A204.1 (cell line): ENCODE results near the gene PTPRO.
"Not testable (repeated sequence)": the region's sequence is repeated elsewhere in the genome, so short reads cannot be mapped to it uniquely, and the experiment has no call there.

ENCODE experiments used
- FAIRE-seq: peaks from 2 replicates; lab custom pipeline; 2012; peaks lifted over from hg19 to GRCh38; lab: Jason Lieb, UNC

The PTPRO gene

DNA sequence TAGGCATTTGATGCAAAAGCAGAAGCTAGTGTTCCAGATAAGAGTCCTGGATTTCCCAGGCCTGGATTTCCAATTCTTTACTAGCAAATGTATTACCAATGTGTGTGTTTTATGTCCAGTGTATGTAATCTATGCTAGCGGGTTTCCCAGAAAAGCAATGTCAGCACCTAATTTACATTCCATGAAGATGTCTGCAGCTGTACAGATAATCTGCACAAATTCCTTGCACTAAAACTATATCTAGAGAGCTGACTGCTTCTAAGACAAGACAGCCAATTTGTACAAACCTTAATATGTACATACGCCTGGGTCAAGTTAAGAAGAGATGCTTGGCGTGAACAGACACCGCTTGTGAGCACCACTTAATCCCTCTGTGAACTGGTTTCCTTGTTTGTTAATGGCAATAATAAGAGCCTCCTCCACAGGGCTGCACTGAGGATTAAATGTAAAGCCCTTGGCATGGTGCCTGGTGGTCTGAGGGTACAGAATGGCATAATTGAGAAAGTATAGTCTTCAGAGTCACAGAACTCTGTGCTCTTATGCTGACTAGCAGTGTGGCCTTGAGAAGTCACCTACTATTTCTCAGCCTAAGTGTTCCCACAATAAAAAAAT is 281.3 kb downstream of the PTPRO start:
- no peak for FAIRE-seq

- no peak for FAIRE-seq
Observed at GRCh38 chr12:15605881-15606590, 283.7 kb downstream of the PTPRO start.

- FAIRE-seq: no peak
Observed at GRCh38 chr12:15608406-15608805, 286.1 kb downstream of the PTPRO start.

DNA sequence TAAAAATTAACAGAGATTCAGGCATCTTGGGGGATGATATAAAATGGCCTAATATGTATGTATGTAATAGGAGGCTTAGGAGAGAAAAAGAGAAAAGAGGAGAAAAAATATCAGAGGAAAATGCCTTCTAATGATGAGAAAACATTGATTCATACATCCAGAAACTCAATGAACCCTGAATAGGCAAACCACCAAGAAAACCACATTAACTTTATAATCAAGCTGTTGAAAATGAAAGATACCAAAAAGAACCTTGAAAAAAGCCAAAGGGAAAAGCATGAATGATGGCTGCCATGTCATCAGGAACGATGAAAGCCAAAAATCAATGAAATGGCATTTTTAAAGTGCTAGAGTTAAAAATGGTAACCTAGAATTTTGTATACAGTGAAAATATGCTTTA is 286.6 kb downstream of the PTPRO start:
- no peak for FAIRE-seq

DNA sequence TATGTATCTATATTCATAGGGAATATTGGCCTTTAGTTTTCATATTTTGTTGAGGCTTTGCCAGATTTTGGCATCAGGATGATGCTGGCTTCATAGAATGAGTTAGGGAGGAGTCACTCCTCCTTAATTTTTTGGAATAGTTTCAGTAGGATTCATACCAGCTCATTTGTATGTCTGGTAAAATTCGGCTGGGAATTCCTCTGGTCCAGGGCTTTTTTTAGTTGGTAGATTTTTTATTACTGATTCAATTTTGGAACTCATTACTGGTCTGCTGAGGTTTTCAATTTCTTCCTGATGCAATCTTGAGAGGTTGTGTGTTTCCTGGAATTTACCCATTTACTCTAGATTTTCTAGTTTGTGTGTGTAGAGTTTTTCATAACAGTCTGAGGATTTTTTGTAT is 291.7 kb downstream of the PTPRO start:
- no peak for FAIRE-seq

GRCh38 chr12:15616495-15616894 is 294.2 kb downstream of the PTPRO start:
- not testable (repeated sequence) for FAIRE-seq

- no peak for FAIRE-seq
Observed at GRCh38 chr12:15620741-15621539, 298.6 kb downstream of the PTPRO start.

- FAIRE-seq: no peak
Observed at GRCh38 chr12:15625075-15625474, 302.8 kb downstream of the PTPRO start.

DNA sequence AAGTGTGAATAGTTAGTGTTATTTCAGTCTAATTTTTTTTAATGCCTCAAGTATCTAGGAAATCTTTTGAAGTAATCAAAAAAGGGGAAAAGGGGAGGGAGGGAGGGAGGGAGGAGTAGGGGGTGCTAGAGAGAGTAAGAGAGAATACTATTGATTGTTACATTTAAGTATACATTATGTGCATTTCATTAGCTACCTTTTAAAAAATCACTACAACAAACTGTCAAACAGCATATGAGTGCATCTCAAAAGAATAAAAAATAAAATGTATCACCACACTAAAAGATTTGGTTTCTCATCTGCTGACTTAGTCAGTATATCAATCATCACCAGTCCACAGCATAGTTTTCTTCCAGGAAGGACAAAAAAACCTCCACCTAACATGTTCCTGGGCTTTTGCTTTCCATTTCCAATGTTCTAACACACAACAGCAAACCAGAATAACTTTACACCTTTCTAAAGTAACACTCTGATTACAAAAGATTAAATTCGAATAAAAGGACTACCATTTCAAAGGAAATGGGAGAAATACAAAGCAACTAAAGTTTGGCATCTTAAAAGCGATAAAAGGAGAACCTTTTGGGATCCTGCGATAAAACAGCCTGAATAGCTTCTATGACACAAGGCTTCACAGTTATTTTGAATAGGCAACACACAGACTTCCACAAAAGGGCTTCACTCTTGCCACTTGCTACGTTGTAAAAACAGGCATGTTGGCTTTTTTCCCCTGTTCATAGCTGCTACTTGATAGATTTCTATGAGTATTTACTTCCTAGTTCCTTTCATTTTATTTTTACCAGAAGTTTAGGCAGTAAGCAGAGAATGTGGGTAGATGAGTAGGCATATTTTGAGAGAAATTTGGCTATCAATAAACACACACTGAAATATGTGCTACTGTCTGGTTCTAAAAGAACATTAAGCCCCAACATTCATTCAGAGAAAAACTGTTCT is 306.0 kb downstream of the PTPRO start:
- no peak for FAIRE-seq

GRCh38 chr12:15629108-15629507 is 306.8 kb downstream of the PTPRO start:
- FAIRE-seq: no peak

GRCh38 chr12:15629761-15630160 is 307.5 kb downstream of the PTPRO start:
- no peak for FAIRE-seq

GRCh38 chr12:15631007-15631715 is 308.9 kb downstream of the PTPRO start:
- no peak for FAIRE-seq

- FAIRE-seq: no peak
Observed at GRCh38 chr12:15632708-15633107, 310.4 kb downstream of the PTPRO start.

GRCh38 chr12:15633201-15633600 is 310.9 kb downstream of the PTPRO start:
- FAIRE-seq: no peak

DNA sequence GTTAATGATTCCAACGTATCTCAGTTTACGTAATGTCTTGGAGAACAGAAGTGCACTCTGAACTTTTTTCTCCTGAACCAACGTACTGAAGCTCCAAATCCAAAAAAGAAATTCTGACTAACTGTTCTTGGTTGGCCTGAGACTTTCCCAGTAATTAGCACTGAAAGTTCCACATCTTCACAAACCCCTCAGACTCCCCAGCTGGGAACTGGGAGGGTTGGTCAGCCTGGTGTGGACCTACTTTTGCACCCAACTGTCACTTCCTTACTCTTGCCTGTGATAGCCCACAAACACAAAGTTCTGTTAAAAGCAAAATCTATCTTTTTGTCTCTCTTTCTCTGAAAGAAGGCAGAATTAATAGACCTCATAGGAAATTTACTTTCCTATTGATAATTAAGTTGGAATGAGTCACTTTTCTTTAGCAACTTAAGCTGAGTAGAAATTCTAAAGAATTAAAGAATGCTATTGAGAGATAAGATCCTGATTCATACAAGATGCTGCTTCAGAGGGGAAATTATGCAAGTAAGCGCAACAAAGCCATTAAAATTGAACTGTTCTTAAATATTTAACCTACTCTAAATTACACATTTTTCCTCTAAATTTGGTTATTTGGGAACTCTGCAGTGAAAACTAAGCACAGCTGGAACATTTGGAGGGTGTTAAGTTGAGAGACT is 311.8 kb downstream of the PTPRO start:
- no peak for FAIRE-seq

DNA sequence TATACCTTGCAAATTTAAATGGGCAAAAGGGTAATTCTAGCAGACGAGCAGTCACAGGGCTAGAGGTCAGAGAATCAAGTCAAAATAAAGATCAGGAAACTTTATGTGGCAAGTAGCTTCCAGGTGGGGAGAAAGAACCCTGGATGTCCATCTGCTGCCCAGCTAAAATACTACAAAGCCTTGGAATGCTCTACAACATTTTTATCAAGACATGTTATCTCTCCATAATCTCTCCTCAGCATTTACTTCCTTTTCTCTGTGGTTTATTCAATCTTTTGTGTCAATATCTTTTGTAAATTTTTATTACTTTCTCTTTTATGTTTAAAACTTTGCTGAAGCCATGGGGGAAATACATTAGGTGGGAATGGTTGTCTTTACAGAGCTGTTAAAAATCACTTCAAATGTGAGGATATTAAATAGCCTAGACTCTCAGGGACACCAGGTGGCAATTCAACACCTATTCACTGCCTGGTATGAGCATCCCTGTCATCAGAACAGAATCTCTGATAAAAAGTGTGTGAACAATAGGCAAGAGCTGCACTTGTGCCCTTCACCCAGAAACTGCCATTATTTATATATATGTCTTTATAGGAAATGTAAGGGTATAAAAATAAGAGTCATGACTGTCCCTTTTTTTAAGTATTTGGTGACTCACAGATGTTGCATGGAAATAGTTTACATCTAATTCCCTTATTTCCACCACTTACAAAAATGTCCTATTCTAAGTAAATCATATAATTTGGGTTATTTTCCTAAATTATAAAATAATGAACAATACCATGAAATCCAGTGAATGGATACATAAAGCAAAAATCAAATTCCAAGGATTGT is 314.0 kb downstream of the PTPRO start:
- FAIRE-seq: no peak

DNA sequence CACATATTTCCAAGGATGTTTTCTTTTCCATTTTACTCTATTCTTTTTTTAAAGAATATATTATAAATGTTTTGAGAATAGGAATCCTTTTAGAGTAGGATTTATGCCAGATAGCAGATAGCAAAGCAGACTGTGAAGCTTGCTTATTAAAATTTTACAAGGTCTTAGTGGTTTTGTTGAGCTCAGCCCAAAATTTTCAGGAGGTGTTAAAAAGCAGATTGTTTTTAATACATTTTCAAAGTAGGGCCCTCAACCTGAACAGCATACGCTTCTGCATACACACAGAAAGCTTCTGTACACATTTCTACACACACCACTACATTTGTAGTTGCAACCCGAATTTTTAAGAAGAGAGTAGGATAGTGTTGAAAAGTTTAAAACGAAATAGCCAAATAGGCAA is 315.9 kb downstream of the PTPRO start:
- no peak for FAIRE-seq

DNA sequence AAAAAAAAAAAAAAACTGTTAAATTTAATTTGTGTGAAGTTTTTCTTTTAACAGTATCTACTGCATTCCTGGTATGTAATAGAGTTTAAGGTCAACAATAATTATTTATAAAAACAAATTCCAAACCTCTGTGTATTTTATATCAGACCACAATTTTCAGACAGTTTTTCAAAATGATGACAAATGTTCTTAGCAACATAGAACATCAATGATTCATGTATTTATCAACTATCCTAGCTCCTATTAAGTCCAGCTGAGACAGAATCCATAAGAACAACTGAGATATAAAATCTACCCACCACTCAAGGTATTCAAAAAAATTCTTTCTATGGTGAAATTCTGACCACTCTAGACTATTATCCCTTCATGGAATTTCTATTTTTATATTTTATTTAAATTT is 322.4 kb downstream of the PTPRO start:
- no peak for FAIRE-seq

- no peak for FAIRE-seq
Observed at GRCh38 chr12:15646581-15646980, 324.3 kb downstream of the PTPRO start.
